ENCODE results near the gene ANKRD60. TPM values are rescaled to one million over a fixed set of nuclear protein-coding genes. Genes with fewer than 3 reads are reported as not detected.

The ANKRD60 gene
- total and polyA plus RNA-seq, 2 of the 4 experiments (the other 2 are of a cell fraction): not detected

- ChIA-PET POLR2A (ENCODE audit: unreplicated experiment) (no interaction called here), CTCF (no interaction called here)
- ATAC-seq (ENCODE audit: low read depth) (no peak), DNase-seq (no peak)
- H3K56ac ChIP-seq (ENCODE audit: extremely low read depth, insufficient read depth, low read length): no peak overlapping the region
- WGBS, 2 experiments (ENCODE audit: extremely low coverage in 2 of 2, insufficient read length in 1 of 2): 100% methylated on average over 1 of the region's 5 CpGs; no CpG with 5 or more reads in 1 of the 2 experiments
- no peak overlapping the region for H3K14ac ChIP-seq (replicated peaks; ENCODE audit: low read depth, low read length)
- H3K9me3 ChIP-seq (ENCODE audit: control insufficient read depth, insufficient read depth, low read length): no peaks in the 10 kb centered on the region
- H4K20me1 ChIP-seq (ENCODE audit: insufficient read depth, low read length): no peaks in the 10 kb centered on the region
- H4K5ac ChIP-seq (ENCODE audit: low read depth, low read length): no peak overlapping the region
- no peak overlapping the region for H4K91ac ChIP-seq (ENCODE audit: insufficient read depth, low read depth, low read length)
- peaks cover 20% of the 10 kb centered on the region for H3K27me3 ChIP-seq (ENCODE audit: control insufficient read depth, insufficient read depth, low read length)
- no peak overlapping the region for H2AK5ac ChIP-seq (ENCODE audit: low read depth, low read length)
- no peak overlapping the region for H3K4me3 ChIP-seq (ENCODE audit: insufficient read depth, low read depth, low read length)
- no peak overlapping the region for H2BK20ac ChIP-seq (ENCODE audit: low read depth, low read length)
- intact Hi-C loops (cut with micrococcal nuclease): loop anchor here (5.0 kb wide), 1 partner anchor 89 kb away; no protein-coding TSS in a partner anchor
- no peak overlapping the region for H2BK5ac ChIP-seq (ENCODE audit: low read depth, low read length, poor library complexity, severe bottlenecking)
- H3K18ac ChIP-seq (ENCODE audit: low read depth, low read length): no peak overlapping the region
- H3K9ac ChIP-seq (ENCODE audit: low read depth, low read length): no peak overlapping the region
- H2BK120ac ChIP-seq (ENCODE audit: low read depth, low read length): no peak overlapping the region
- no peak overlapping the region for H2AFZ ChIP-seq (replicated peaks; ENCODE audit: low read length, poor library complexity)
- no peak overlapping the region for H2BK15ac ChIP-seq (ENCODE audit: low read depth, low read length)
- no peak overlapping the region for H3K4ac ChIP-seq (ENCODE audit: low read depth, low read length)
- peaks cover 2% of the 10 kb centered on the region; the same call in 1 of the 2 replicates for H3K4me1 ChIP-seq (ENCODE audit: control insufficient read depth, insufficient read depth, low read length)
- no peak overlapping the region for H3K27ac ChIP-seq (ENCODE audit: insufficient read depth, low read length)
- no peaks in the 10 kb centered on the region for H3K36me3 ChIP-seq (ENCODE audit: control insufficient read depth, insufficient read depth, low read length)
- H3K23ac ChIP-seq (ENCODE audit: low read depth, low read length): no peak overlapping the region
- dilution Hi-C loops (cut with HindIII; ENCODE audit: low sequenced_read_pairs, unreplicated experiment): no loop called here
- no peak overlapping the region for H4K8ac ChIP-seq (ENCODE audit: low read depth in 2 of 2, low read length in 2 of 2)
- no TSS peak for BruUV-seq (replicated peaks)
- H2AK9ac ChIP-seq (replicated peaks; ENCODE audit: low read depth, low read length, poor library complexity): no peak overlapping the region
- H3K4me2 ChIP-seq (ENCODE audit: low read depth, low read length): no peak overlapping the region
- in situ Hi-C loops (cut with MboI; ENCODE audit: low sequenced_read_pairs): no loop called here
- no peaks in the 10 kb centered on the region for H3K79me1 ChIP-seq (ENCODE audit: low read depth in 1 of 2, low read length in 2 of 2)
- no peaks in the 10 kb centered on the region for H3K9me1 ChIP-seq (ENCODE audit: insufficient read depth, low read length)
- TF ChIP-seq FOS (IDR thresholded peaks at IDR 0.05; ENCODE audit: low read depth, low read length) (no peak), SMC3 (IDR thresholded peaks at IDR 0.05; ENCODE audit: low read depth, low read length) (no peak), BHLHE40 (IDR thresholded peaks at IDR 0.05; ENCODE audit: low read depth, low read length) (no peak), MAFK (IDR thresholded peaks at IDR 0.05; ENCODE audit: low read depth, low read length) (no peak), MAZ (IDR thresholded peaks at IDR 0.05; ENCODE audit: borderline replicate concordance, low read depth, low read length) (no peak), POLR2A (IDR thresholded peaks at IDR 0.05; ENCODE audit: low read depth, low read length) (no peak), RAD21 (IDR thresholded peaks at IDR 0.05; ENCODE audit: low read length) (no peak), MXI1 (IDR thresholded peaks at IDR 0.05; ENCODE audit: borderline replicate concordance, low read depth, low read length) (no peak), CEBPB (IDR thresholded peaks at IDR 0.05; ENCODE audit: low read depth, low read length) (no peak), USF2 (IDR thresholded peaks at IDR 0.05; ENCODE audit: low read depth, low read length) (no peak), ELK1 (IDR thresholded peaks at IDR 0.05; ENCODE audit: borderline replicate concordance, low read depth, low read length) (no peak), RCOR1 (IDR thresholded peaks at IDR 0.05; ENCODE audit: insufficient replicate concordance, low read length) (no peak), NFE2L2 (IDR thresholded peaks at IDR 0.05; ENCODE audit: low read depth, low read length) (no peak), CTCF (conservative IDR thresholded peaks at IDR 0.05; ENCODE audit: low read depth, low read length) (no peak)
Measured at GRCh38 chr20:58175836-58176235, 52.6 kb downstream of the ANKRD60 start.

Data from IMR-90 (cell line).